Measurements from ENCODE around the gene KRTAP2-2. TPM values are rescaled to one million over a fixed set of nuclear protein-coding genes. Genes with fewer than 3 reads are reported as not detected.

KRTAP2-2 gene
- total and polyA plus RNA-seq, 4 donors, result not detected

- Histone ChIP-seq H3K27me3 (ENCODE audit: control insufficient read depth in 1 of 2, insufficient read depth in 2 of 2, low read length in 1 of 2) (no peaks in the 10 kb centered on the region), H3K27ac (ENCODE audit: low read depth in 1 of 2, low read length in 2 of 2) (no peak overlapping the region), H3K36me3 (ENCODE audit: control insufficient read depth in 1 of 2, insufficient read depth in 2 of 2, low read length in 1 of 2) (no peaks in the 10 kb centered on the region), H3K9me3 (ENCODE audit: control insufficient read depth, low read length) (peaks cover 2% of the 10 kb centered on the region), H3K4me1 (ENCODE audit: control insufficient read depth in 1 of 2, insufficient read depth in 2 of 2, low read length in 2 of 2) (no peaks in the 10 kb centered on the region), H3K4me3 (ENCODE audit: low read length in 2 of 2) (no peak overlapping the region)
- DNase-seq, result no peak
- ATAC-seq (ENCODE audit: low FRiP score), result no peak
- intact Hi-C loops (cut with DNase I), result no loop called here
- WGBS, 2 donors, result 80 to 84% methylated on average over 13 of the region's 13 CpGs
Measured at GRCh38 chr17:41016578-41017215, 38.3 kb downstream of the KRTAP2-2 start.

GRCh38 chr17:41015454-41015853, 39.6 kb downstream of the KRTAP2-2 start:
- H3K9me3 ChIP-seq (ENCODE audit: control insufficient read depth, low read length), result peaks cover 2% of the 10 kb centered on the region
- H3K36me3 ChIP-seq (ENCODE audit: control insufficient read depth in 1 of 2, insufficient read depth in 2 of 2, low read length in 1 of 2), result no peaks in the 10 kb centered on the region
- no peak for DNase-seq
- WGBS, 2 donors, result 23 to 37% methylated on average over 7 of the region's 7 CpGs
- no peak for ATAC-seq (ENCODE audit: low FRiP score)
- H3K27ac ChIP-seq (ENCODE audit: low read depth in 1 of 2, low read length in 2 of 2), result no peak overlapping the region
- no peaks in the 10 kb centered on the region for H3K4me1 ChIP-seq (ENCODE audit: control insufficient read depth in 1 of 2, insufficient read depth in 2 of 2, low read length in 2 of 2)
- no peak overlapping the region for H3K4me3 ChIP-seq (ENCODE audit: low read length in 2 of 2)
- intact Hi-C loops (cut with DNase I), result no loop called here
- H3K27me3 ChIP-seq (ENCODE audit: control insufficient read depth in 1 of 2, insufficient read depth in 2 of 2, low read length in 1 of 2), result no peaks in the 10 kb centered on the region

- Histone ChIP-seq H3K9me3 (ENCODE audit: control insufficient read depth, low read length) (peaks cover 2% of the 10 kb centered on the region), H3K27ac (ENCODE audit: low read depth in 1 of 2, low read length in 2 of 2) (no peak overlapping the region), H3K4me3 (ENCODE audit: low read length in 2 of 2) (no peak overlapping the region), H3K27me3 (ENCODE audit: control insufficient read depth in 1 of 2, insufficient read depth in 2 of 2, low read length in 1 of 2) (no peaks in the 10 kb centered on the region), H3K4me1 (ENCODE audit: control insufficient read depth in 1 of 2, insufficient read depth in 2 of 2, low read length in 2 of 2) (no peaks in the 10 kb centered on the region), H3K36me3 (ENCODE audit: control insufficient read depth in 1 of 2, insufficient read depth in 2 of 2, low read length in 1 of 2) (no peaks in the 10 kb centered on the region)
- DNase-seq, result no peak
- no peak for ATAC-seq (ENCODE audit: low FRiP score)
- WGBS, 2 donors, result 4 to 5% methylated on average over 1 of the region's 1 CpG
- intact Hi-C loops (cut with DNase I), result no loop called here
Measured at GRCh38 chr17:41013606-41014005, 41.4 kb downstream of the KRTAP2-2 start.

GRCh38 chr17:41013181-41013580, 41.8 kb downstream of the KRTAP2-2 start:
- intact Hi-C loops (cut with DNase I), result no loop called here

GRCh38 chr17:41012326-41013120, 42.5 kb downstream of the KRTAP2-2 start:
- Histone ChIP-seq H3K4me3 (ENCODE audit: low read length in 2 of 2) (no peak overlapping the region), H3K27me3 (ENCODE audit: control insufficient read depth in 1 of 2, insufficient read depth in 2 of 2, low read length in 1 of 2) (no peaks in the 10 kb centered on the region), H3K27ac (ENCODE audit: low read depth in 1 of 2, low read length in 2 of 2) (no peak overlapping the region), H3K4me1 (ENCODE audit: control insufficient read depth in 1 of 2, insufficient read depth in 2 of 2, low read length in 2 of 2) (no peaks in the 10 kb centered on the region), H3K9me3 (ENCODE audit: control insufficient read depth, low read length) (no peaks in the 10 kb centered on the region), H3K36me3 (ENCODE audit: control insufficient read depth in 1 of 2, insufficient read depth in 2 of 2, low read length in 1 of 2) (no peaks in the 10 kb centered on the region)
- no peak for ATAC-seq (ENCODE audit: low FRiP score)
- WGBS, 2 donors, result 70% methylated on average over 6 of the region's 6 CpGs
- intact Hi-C loops (cut with DNase I), result no loop called here
- no peak for DNase-seq

More at GRCh38 chr17:41013181-41013580, 41.8 kb downstream of the KRTAP2-2 start:
- ATAC-seq (ENCODE audit: low FRiP score) (no peak), DNase-seq (no peak)
- H3K4me3 ChIP-seq (ENCODE audit: low read length in 2 of 2), result no peak overlapping the region
- 69 to 78% methylated on average over 3 of the region's 3 CpGs for WGBS, 2 donors
- no peak overlapping the region for H3K27ac ChIP-seq (ENCODE audit: low read depth in 1 of 2, low read length in 2 of 2)
- H3K27me3 ChIP-seq (ENCODE audit: control insufficient read depth in 1 of 2, insufficient read depth in 2 of 2, low read length in 1 of 2), result no peaks in the 10 kb centered on the region
- no peaks in the 10 kb centered on the region for H3K4me1 ChIP-seq (ENCODE audit: control insufficient read depth in 1 of 2, insufficient read depth in 2 of 2, low read length in 2 of 2)
- H3K9me3 ChIP-seq (ENCODE audit: control insufficient read depth, low read length), result no peaks in the 10 kb centered on the region
- H3K36me3 ChIP-seq (ENCODE audit: control insufficient read depth in 1 of 2, insufficient read depth in 2 of 2, low read length in 1 of 2), result no peaks in the 10 kb centered on the region

GRCh38 chr17:41010441-41010840, 44.6 kb downstream of the KRTAP2-2 start:
- H3K36me3 ChIP-seq (ENCODE audit: control insufficient read depth in 1 of 2, insufficient read depth in 2 of 2, low read length in 1 of 2), result no peaks in the 10 kb centered on the region
- ATAC-seq (ENCODE audit: low FRiP score), result no peak
- H3K4me3 ChIP-seq (ENCODE audit: low read length in 2 of 2), result no peak overlapping the region
- H3K9me3 ChIP-seq (ENCODE audit: control insufficient read depth, low read length), result no peaks in the 10 kb centered on the region
- no peaks in the 10 kb centered on the region for H3K27me3 ChIP-seq (ENCODE audit: control insufficient read depth in 1 of 2, insufficient read depth in 2 of 2, low read length in 1 of 2)
- DNase-seq, result no peak
- intact Hi-C loops (cut with DNase I), result no loop called here
- no peaks in the 10 kb centered on the region for H3K4me1 ChIP-seq (ENCODE audit: control insufficient read depth in 1 of 2, insufficient read depth in 2 of 2, low read length in 2 of 2)
- no peak overlapping the region for H3K27ac ChIP-seq (ENCODE audit: low read depth in 1 of 2, low read length in 2 of 2)

GRCh38 chr17:41009936-41010335, 45.1 kb downstream of the KRTAP2-2 start:
- intact Hi-C loops (cut with DNase I), result no loop called here
- no peak for DNase-seq
- 79 to 85% methylated on average over 1 of the region's 1 CpG for WGBS, 2 donors

GRCh38 chr17:41009301-41009760, 45.7 kb downstream of the KRTAP2-2 start:
- ATAC-seq (ENCODE audit: low FRiP score) (no peak), DNase-seq (no peak)
- intact Hi-C loops (cut with DNase I), result no loop called here
- Histone ChIP-seq H3K9me3 (ENCODE audit: control insufficient read depth, low read length) (no peaks in the 10 kb centered on the region), H3K27me3 (ENCODE audit: control insufficient read depth in 1 of 2, insufficient read depth in 2 of 2, low read length in 1 of 2) (no peaks in the 10 kb centered on the region), H3K27ac (ENCODE audit: low read depth in 1 of 2, low read length in 2 of 2) (no peak overlapping the region), H3K4me3 (ENCODE audit: low read length in 2 of 2) (no peak overlapping the region), H3K36me3 (ENCODE audit: control insufficient read depth in 1 of 2, insufficient read depth in 2 of 2, low read length in 1 of 2) (no peaks in the 10 kb centered on the region), H3K4me1 (ENCODE audit: control insufficient read depth in 1 of 2, insufficient read depth in 2 of 2, low read length in 2 of 2) (no peaks in the 10 kb centered on the region)
- WGBS, 2 donors, result 40 to 46% methylated on average over 4 of the region's 4 CpGs

More at GRCh38 chr17:41009936-41010335, 45.1 kb downstream of the KRTAP2-2 start:
- Histone ChIP-seq H3K27me3 (ENCODE audit: control insufficient read depth in 1 of 2, insufficient read depth in 2 of 2, low read length in 1 of 2) (no peaks in the 10 kb centered on the region), H3K27ac (ENCODE audit: low read depth in 1 of 2, low read length in 2 of 2) (no peak overlapping the region), H3K9me3 (ENCODE audit: control insufficient read depth, low read length) (no peaks in the 10 kb centered on the region), H3K36me3 (ENCODE audit: control insufficient read depth in 1 of 2, insufficient read depth in 2 of 2, low read length in 1 of 2) (no peaks in the 10 kb centered on the region), H3K4me1 (ENCODE audit: control insufficient read depth in 1 of 2, insufficient read depth in 2 of 2, low read length in 2 of 2) (no peaks in the 10 kb centered on the region), H3K4me3 (ENCODE audit: low read length in 2 of 2) (no peak overlapping the region)
- ATAC-seq (ENCODE audit: low FRiP score), result no peak

GRCh38 chr17:41008811-41009210, 46.2 kb downstream of the KRTAP2-2 start, which contains the start of gene KRTAP3-1:
Gene KRTAP3-1 (minus strand): TSS chr17:41009128. CDS start chr17:41009074, 54 bp downstream.
- no peak within 1 kb of the TSS for H3K4me3 ChIP-seq (ENCODE audit: low read length in 2 of 2)
- H3K36me3 ChIP-seq (ENCODE audit: control insufficient read depth in 1 of 2, insufficient read depth in 2 of 2, low read length in 1 of 2), result no peaks in the 10 kb centered on the region
- ATAC-seq (ENCODE audit: low FRiP score), result no peak
- H3K9me3 ChIP-seq (ENCODE audit: control insufficient read depth, low read length), result no peaks in the 10 kb centered on the region
- no peak within 1 kb of the TSS for H3K27ac ChIP-seq (ENCODE audit: low read depth in 1 of 2, low read length in 2 of 2)
- no peaks in the 10 kb centered on the region for H3K27me3 ChIP-seq (ENCODE audit: control insufficient read depth in 1 of 2, insufficient read depth in 2 of 2, low read length in 1 of 2)
- no peak for DNase-seq
- no peaks in the 10 kb centered on the region for H3K4me1 ChIP-seq (ENCODE audit: control insufficient read depth in 1 of 2, insufficient read depth in 2 of 2, low read length in 2 of 2)
- WGBS, 2 donors, result 79 to 83% methylated on average over 8 of the region's 8 CpGs
- intact Hi-C loops (cut with DNase I), result no loop called here
